ENCODE results near the gene BYSL.

DNA sequence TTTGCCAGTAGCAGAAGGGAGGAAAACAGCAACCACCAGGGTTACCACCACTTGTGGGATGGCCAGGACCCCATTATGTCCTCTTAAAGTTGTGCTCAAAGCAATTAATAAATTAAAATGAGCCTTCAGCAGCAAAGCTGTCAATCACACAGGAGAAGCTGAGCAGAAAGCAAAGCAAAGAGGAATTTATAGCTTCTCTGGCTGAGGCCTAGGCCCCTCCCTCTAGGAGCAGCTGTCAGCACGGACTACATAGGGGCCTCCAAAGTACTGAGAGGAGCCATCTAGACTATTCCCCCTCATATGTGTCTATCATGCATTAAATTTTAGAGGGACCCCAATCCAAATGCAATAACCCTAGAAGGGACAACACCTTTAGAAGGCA lies 13.9 kb downstream of the BYSL start:
- TF ChIP-seq, protein P1, sequence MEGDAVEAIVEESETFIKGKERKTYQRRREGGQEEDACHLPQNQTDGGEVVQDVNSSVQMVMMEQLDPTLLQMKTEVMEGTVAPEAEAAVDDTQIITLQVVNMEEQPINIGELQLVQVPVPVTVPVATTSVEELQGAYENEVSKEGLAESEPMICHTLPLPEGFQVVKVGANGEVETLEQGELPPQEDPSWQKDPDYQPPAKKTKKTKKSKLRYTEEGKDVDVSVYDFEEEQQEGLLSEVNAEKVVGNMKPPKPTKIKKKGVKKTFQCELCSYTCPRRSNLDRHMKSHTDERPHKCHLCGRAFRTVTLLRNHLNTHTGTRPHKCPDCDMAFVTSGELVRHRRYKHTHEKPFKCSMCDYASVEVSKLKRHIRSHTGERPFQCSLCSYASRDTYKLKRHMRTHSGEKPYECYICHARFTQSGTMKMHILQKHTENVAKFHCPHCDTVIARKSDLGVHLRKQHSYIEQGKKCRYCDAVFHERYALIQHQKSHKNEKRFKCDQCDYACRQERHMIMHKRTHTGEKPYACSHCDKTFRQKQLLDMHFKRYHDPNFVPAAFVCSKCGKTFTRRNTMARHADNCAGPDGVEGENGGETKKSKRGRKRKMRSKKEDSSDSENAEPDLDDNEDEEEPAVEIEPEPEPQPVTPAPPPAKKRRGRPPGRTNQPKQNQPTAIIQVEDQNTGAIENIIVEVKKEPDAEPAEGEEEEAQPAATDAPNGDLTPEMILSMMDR (conservative IDR thresholded peaks at IDR 0.05; ENCODE audit: low read length): no peak
- TF ChIP-seq EZH2phosphoT487 (IDR thresholded peaks at IDR 0.05; ENCODE audit: borderline replicate concordance): no peak
